Measurements from ENCODE around the gene MEN1.

MEN1 gene

DNA sequence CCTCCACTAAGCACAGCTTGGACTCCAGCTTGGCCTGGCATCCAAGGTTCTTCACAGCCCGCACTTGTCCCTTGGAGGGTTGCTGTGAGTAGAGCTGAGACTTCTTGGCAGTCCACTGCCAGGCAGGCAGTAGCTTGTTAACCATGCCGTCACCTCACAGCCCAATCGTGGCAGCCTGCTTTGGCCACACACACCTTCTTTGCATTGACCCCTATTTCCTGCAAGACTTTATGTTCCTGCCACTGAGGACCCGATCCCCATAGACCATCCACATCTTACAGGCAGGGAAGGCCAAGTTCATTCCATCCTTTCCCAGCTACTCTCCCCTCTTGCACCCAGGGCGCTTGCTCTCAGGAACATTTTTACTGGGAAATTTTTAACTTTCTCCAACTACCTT is 48.1 kb downstream of the MEN1 start:
- Histone ChIP-seq H3K27me3 (ENCODE audit: insufficient read depth, low read length) (no peaks in the 10 kb centered on the region), H3K36me3 (ENCODE audit: insufficient read depth, low read depth, low read length) (peaks cover 44% of the 10 kb centered on the region), H3K9me3 (ENCODE audit: insufficient read depth, low read depth, low read length) (no peaks in the 10 kb centered on the region), H3K4me1 (ENCODE audit: insufficient read depth, low read length) (peaks cover 47% of the 10 kb centered on the region; the same call in 1 of the 2 replicates), H3K4me3 (ENCODE audit: low read length) (peak overlapping the region; percentile 35; the same call in 1 of the 2 replicates), H3K27ac (ENCODE audit: low read length) (peak overlapping the region; percentile 70), H3K9ac (ENCODE audit: low read depth, low read length) (peak overlapping the region; percentile 60)

GRCh38 chr11:64760759-64761420 is 49.5 kb downstream of the MEN1 start:
- H3K27ac ChIP-seq (ENCODE audit: low read length): no peak overlapping the region
- no peaks in the 10 kb centered on the region for H3K27me3 ChIP-seq (ENCODE audit: insufficient read depth, low read length)
- peaks cover 46% of the 10 kb centered on the region; the same call in 1 of the 2 replicates for H3K4me1 ChIP-seq (ENCODE audit: insufficient read depth, low read length)
- no peak overlapping the region for H3K4me3 ChIP-seq (ENCODE audit: low read length)
- H3K9me3 ChIP-seq (ENCODE audit: insufficient read depth, low read depth, low read length): no peaks in the 10 kb centered on the region
- H3K36me3 ChIP-seq (ENCODE audit: insufficient read depth, low read depth, low read length): peaks cover 32% of the 10 kb centered on the region
- peak overlapping the region; percentile 44; the same call in 1 of the 2 replicates for H3K9ac ChIP-seq (ENCODE audit: low read depth, low read length)

DNA sequence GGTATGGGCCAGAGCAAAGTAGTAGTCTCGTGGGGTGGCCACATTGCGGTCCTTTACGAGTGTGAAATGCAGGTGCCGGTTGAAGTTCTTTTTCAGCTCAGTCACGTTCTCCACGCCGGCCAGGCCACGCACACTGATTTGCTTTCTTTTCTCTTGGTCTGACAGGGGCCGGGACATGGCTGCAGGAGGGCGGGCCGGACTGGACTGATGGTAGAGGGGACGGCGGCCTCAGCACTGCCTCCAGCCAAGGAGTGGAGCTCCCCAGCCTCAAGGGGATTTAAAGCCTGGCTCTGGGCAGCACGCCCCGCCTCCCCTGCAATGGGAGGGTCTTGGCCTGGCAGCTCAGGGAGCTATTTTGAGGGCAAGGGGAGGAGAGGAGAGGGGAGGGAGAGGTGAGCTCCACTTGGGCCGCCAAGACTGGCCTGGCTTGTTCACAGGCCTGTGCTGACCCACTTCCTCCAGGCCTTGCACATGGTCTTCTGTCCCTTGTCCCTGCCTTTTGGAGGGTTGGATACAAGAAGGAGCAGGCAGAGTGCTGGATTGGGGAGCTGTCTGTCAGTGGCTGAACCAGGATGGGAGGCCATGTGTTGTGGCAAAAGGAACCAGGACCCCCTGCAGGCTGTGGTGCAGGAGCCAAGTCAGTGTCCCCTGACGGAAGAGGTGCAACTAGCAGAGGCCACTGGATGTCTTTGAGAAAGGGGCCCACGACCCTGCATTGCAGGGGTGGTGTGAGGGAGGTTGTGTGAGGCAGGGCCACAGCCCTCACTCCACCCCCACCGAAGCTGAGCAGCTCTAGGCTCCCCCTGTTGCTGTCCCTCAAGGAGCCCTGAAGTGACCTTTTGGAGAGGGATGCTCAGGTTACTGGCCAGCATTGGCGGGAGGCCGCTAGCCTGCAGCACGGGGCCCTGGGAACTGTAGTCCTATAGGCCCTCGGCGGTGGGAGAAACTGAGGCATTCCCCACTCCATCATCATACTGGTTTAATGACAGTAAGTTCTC is 50.3 kb downstream of the MEN1 start, which contains the start of gene PYGM:
Gene PYGM (minus strand): TSS at position 253 of the 998 bp plus-strand sequence. CDS start 76 bp downstream, at position 177.
- H3K36me3 ChIP-seq (ENCODE audit: insufficient read depth, low read depth, low read length): peaks cover 25% of the 10 kb centered on the region
- no peaks in the 10 kb centered on the region for H3K9me3 ChIP-seq (ENCODE audit: insufficient read depth, low read depth, low read length)
- H3K9ac ChIP-seq (ENCODE audit: low read depth, low read length): peak within 1 kb of the TSS; percentile 44; the same call in 1 of the 2 replicates
- peak within 1 kb of the TSS; percentile 30 for H3K27ac ChIP-seq (ENCODE audit: low read length)
- no peaks in the 10 kb centered on the region for H3K27me3 ChIP-seq (ENCODE audit: insufficient read depth, low read length)
- peaks cover 45% of the 10 kb centered on the region; the same call in 1 of the 2 replicates for H3K4me1 ChIP-seq (ENCODE audit: insufficient read depth, low read length)
- H3K4me3 ChIP-seq (ENCODE audit: low read length): no peak within 1 kb of the TSS

- Histone ChIP-seq H3K27ac (ENCODE audit: low read length) (peak overlapping the region; percentile 30), H3K9ac (ENCODE audit: low read depth, low read length) (no peak overlapping the region), H3K4me1 (ENCODE audit: insufficient read depth, low read length) (peaks cover 37% of the 10 kb centered on the region; the same call in 1 of the 2 replicates), H3K27me3 (ENCODE audit: insufficient read depth, low read length) (no peaks in the 10 kb centered on the region), H3K9me3 (ENCODE audit: insufficient read depth, low read depth, low read length) (no peaks in the 10 kb centered on the region), H3K36me3 (ENCODE audit: insufficient read depth, low read depth, low read length) (peaks cover 17% of the 10 kb centered on the region), H3K4me3 (ENCODE audit: low read length) (no peak overlapping the region)
Observed at GRCh38 chr11:64759131-64759721, 51.1 kb downstream of the MEN1 start.

GRCh38 chr11:64758330-64759079 is 51.8 kb downstream of the MEN1 start:
- H3K27ac ChIP-seq (ENCODE audit: low read length): no peak overlapping the region
- H3K27me3 ChIP-seq (ENCODE audit: insufficient read depth, low read length): no peaks in the 10 kb centered on the region
- H3K9me3 ChIP-seq (ENCODE audit: insufficient read depth, low read depth, low read length): no peaks in the 10 kb centered on the region
- H3K4me3 ChIP-seq (ENCODE audit: low read length): no peak overlapping the region
- H3K4me1 ChIP-seq (ENCODE audit: insufficient read depth, low read length): peaks cover 30% of the 10 kb centered on the region; the same call in 1 of the 2 replicates
- H3K36me3 ChIP-seq (ENCODE audit: insufficient read depth, low read depth, low read length): peaks cover 10% of the 10 kb centered on the region
- no peak overlapping the region for H3K9ac ChIP-seq (ENCODE audit: low read depth, low read length)

DNA sequence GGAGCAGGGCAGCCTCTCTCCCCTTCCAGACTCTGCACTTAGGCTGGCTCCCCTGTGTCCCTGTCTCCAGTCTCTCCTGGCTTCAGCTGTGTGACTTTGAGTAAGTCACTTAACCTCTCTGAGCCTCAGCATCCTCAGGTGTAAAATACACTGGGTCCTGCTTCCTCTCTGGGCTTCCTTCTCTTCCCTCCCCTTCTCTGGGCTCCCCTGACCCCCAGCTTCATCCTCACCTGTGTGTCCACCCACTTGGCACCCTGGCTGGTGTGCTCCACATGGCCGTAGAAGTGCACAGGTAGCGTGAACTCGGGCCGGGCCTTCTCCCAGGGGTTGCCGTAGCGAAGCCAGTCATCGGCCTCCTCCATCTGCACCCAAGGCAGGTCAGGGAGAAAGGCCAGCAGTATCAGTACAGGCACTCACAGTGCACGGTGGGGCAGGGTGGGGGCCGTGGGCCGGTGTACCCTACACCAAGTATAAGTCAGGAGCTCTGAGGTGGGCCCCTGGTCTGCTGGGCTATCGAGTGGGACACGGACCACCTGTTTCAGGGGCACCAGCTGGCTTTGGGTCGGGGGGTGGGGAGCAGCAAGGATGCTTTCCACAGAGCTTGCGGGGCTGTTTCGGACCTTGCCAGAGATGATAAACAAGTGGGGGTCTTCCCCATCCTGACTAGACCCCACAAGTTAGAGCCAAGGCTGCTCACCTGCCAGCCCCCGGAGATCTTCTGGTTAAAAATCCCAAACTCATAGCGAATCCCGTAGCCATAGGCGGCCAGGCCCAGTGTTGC is 52.6 kb downstream of the MEN1 start:
- H3K4me1 ChIP-seq (ENCODE audit: insufficient read depth, low read length): peaks cover 28% of the 10 kb centered on the region; the same call in 1 of the 2 replicates
- H3K9ac ChIP-seq (ENCODE audit: low read depth, low read length): no peak overlapping the region
- no peak overlapping the region for H3K27ac ChIP-seq (ENCODE audit: low read length)

DNA sequence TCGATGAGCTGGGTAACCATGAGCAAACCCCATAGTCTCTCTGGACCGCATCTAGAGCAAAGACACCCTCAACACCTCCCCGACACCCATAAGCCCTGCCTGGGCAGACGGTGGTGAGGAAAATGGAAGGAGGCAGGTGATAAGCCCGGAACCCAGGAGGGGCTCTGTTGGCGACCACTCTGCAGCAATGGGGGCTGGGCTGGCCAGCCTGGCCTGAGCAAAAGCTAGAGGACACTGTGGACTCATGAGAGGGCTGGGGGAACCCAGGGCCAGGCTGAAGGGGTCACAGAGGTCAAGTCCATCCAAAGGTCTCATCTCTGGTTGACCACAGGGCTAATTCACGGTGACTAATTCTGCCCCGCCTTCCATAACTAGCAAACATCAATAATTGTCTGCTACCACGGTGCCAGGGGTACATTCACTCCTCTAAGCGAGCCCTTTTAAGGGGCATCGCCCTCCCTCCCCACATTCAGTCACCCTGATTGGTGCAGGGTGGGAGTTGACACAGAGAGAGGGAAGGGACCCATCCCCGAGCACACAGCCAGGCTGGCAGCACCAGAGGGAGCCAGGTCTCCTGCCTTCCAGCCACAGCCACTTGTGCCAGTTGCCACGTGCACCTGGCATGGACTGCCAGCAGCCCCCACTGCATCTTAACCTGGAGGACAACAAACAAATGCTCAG is 54.5 kb downstream of the MEN1 start:
- no peaks in the 10 kb centered on the region for H3K27me3 ChIP-seq (ENCODE audit: insufficient read depth, low read length)
- no peaks in the 10 kb centered on the region for H3K9me3 ChIP-seq (ENCODE audit: insufficient read depth, low read depth, low read length)
- no peak overlapping the region for H3K9ac ChIP-seq (ENCODE audit: low read depth, low read length)
- no peak overlapping the region for H3K4me3 ChIP-seq (ENCODE audit: low read length)
- H3K36me3 ChIP-seq (ENCODE audit: insufficient read depth, low read depth, low read length): 0 out of 2 replicates have a peak, but pooled peaks cover 2% of the 10 kb centered on the region
- H3K27ac ChIP-seq (ENCODE audit: low read length): no peak overlapping the region
- peaks cover 14% of the 10 kb centered on the region; the same call in 1 of the 2 replicates for H3K4me1 ChIP-seq (ENCODE audit: insufficient read depth, low read length)

More for the DNA sequence above, 52.6 kb downstream of the MEN1 start:
- H3K4me3 ChIP-seq (ENCODE audit: low read length): no peak overlapping the region
- H3K9me3 ChIP-seq (ENCODE audit: insufficient read depth, low read depth, low read length): no peaks in the 10 kb centered on the region
- peaks cover 9% of the 10 kb centered on the region for H3K36me3 ChIP-seq (ENCODE audit: insufficient read depth, low read depth, low read length)
- H3K27me3 ChIP-seq (ENCODE audit: insufficient read depth, low read length): no peaks in the 10 kb centered on the region

DNA sequence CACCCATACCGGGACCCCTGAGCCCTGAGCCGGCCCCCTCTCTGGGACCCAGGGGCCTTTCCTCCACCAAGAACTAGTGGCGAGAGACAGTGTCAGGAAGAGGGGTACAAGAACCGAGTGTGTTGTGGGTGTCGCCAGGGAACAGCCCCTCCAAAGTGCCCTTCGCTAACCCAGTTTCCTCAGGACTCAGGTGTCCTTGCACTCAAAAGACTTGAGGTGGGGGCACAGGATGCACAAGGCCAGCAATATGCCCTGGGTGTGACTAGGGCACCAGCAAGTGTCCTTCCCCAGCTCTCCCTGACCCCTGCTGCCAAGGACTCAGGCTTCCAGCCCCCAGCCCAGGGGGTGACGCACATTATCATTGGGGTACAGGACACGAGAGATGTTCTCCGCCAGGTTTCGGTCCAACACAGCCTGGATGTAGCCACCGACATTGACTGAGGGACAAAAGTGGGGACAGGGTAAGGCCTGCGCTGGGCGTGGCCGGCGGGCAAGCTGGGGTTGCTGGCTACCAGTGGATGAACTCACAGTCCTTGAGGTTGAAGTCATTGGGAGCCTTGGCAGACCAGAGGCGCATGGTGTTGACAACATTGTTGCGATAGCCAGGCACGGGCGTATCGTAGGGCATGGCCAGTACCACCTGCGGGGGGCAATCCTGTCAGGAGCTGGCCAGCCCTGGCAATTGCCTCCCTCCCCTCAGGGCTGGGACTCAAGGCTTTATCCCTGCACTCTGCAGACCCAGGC is 55.3 kb downstream of the MEN1 start:
- H3K9me3 ChIP-seq (ENCODE audit: insufficient read depth, low read depth, low read length): no peaks in the 10 kb centered on the region
- H3K27me3 ChIP-seq (ENCODE audit: insufficient read depth, low read length): no peaks in the 10 kb centered on the region
- H3K36me3 ChIP-seq (ENCODE audit: insufficient read depth, low read depth, low read length): no peaks in the 10 kb centered on the region
- H3K9ac ChIP-seq (ENCODE audit: low read depth, low read length): no peak overlapping the region
- H3K4me3 ChIP-seq (ENCODE audit: low read length): no peak overlapping the region
- no peak overlapping the region for H3K27ac ChIP-seq (ENCODE audit: low read length)
- H3K4me1 ChIP-seq (ENCODE audit: insufficient read depth, low read length): peaks cover 8% of the 10 kb centered on the region; the same call in 1 of the 2 replicates

DNA sequence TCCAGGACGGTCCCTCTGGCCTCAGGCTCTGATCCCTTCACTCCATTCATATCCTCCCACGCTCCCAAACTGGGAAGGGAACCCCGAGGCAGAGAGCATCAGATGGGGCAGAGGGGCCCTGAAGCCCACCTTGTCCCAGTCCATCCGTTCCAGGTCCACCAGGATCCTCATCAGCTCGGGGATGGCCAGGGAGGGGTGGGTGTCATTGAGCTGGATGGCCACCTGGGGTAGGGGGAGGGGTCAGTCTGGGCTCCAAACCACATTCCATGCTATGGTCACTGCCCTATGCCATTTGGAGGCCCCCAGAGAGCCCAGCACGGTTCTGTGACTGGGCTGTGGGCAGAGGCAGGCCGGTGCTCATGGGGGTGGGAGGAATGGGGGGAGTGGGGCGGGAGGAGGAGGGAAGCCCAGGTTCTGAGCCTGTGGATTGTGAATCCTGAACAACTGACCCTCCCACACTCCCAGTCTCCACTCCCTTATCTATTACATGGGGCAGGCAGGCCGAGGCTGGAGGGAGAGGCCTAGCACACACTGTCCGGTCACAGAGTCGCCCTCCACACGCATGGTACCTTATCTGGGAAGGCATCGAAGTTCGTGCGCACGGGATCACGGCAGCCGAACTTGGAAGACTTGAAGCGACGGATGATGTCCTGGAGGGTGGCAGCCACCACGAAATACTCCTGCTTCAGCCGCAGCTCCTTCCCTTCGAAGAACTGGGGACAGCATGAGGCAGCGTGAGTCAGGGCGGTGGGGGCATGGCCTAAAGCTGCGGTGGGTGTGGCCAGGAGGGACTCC is 56.0 kb downstream of the MEN1 start:
- Histone ChIP-seq H3K27me3 (ENCODE audit: insufficient read depth, low read length) (no peaks in the 10 kb centered on the region), H3K36me3 (ENCODE audit: insufficient read depth, low read depth, low read length) (no peaks in the 10 kb centered on the region), H3K4me3 (ENCODE audit: low read length) (no peak overlapping the region), H3K4me1 (ENCODE audit: insufficient read depth, low read length) (peaks cover 2% of the 10 kb centered on the region; the same call in 1 of the 2 replicates), H3K9me3 (ENCODE audit: insufficient read depth, low read depth, low read length) (no peaks in the 10 kb centered on the region), H3K9ac (ENCODE audit: low read depth, low read length) (no peak overlapping the region), H3K27ac (ENCODE audit: low read length) (no peak overlapping the region)

Measured in iPS-20b (cell line).